Colon (tissue), 2 donors: ENCODE measurements around the gene OR52N4.
"Not testable (repeated sequence)": the region's sequence is repeated elsewhere in the genome, so short reads cannot be mapped to it uniquely, and the experiment has no call there.

Experiments
- FAIRE-seq: peaks from 2 replicates; lab custom pipeline; 2012; peaks lifted over from hg19 to GRCh38; lab: Jason Lieb, UNC
- donor health status: control.
- donor health status: control.

Gene OR52N4

GRCh38 chr11:5753943-5754342 lies at the start of gene OR52N4:
Gene OR52N4 (plus strand): TSS chr11:5754243. CDS start chr11:5754741, 498 bp downstream.
- FAIRE-seq = no peak

GRCh38 chr11:5705688-5706087 lies 48.4 kb upstream of the OR52N4 start:
- FAIRE-seq = no peak

- FAIRE-seq = no peak
Measured at GRCh38 chr11:5712507-5712906, 41.5 kb upstream of the OR52N4 start.

GRCh38 chr11:5713695-5714094 lies 40.3 kb upstream of the OR52N4 start:
- no peak for FAIRE-seq

- FAIRE-seq = not testable (repeated sequence)
Measured at GRCh38 chr11:5716518-5716917, 37.5 kb upstream of the OR52N4 start.

- FAIRE-seq = no peak
Measured at GRCh38 chr11:5719703-5720495, 34.1 kb upstream of the OR52N4 start.

- no peak for FAIRE-seq
Measured at GRCh38 chr11:5722622-5723021, 31.4 kb upstream of the OR52N4 start.

- no peak for FAIRE-seq
Measured at GRCh38 chr11:5726351-5726750, 27.7 kb upstream of the OR52N4 start.

- no peak for FAIRE-seq
Measured at GRCh38 chr11:5727691-5728090, 26.4 kb upstream of the OR52N4 start.

GRCh38 chr11:5736396-5736795 lies 17.6 kb upstream of the OR52N4 start, which contains the start of gene OR56B1:
Gene OR56B1 (plus strand): TSS chr11:5736448. CDS start chr11:5736517, 69 bp downstream.
- no peak for FAIRE-seq

GRCh38 chr11:5737091-5737490 lies 17.0 kb upstream of the OR52N4 start:
- FAIRE-seq = no peak

GRCh38 chr11:5737670-5738392 lies 16.2 kb upstream of the OR52N4 start:
- FAIRE-seq = no peak

- FAIRE-seq = no peak
Measured at GRCh38 chr11:5738431-5738830, 15.6 kb upstream of the OR52N4 start.

GRCh38 chr11:5746614-5747013 lies 7.4 kb upstream of the OR52N4 start:
- FAIRE-seq = no peak

GRCh38 chr11:5749836-5750235 lies 4.2 kb upstream of the OR52N4 start:
- no peak for FAIRE-seq

- no peak for FAIRE-seq
Measured at GRCh38 chr11:5767056-5767455, 13.0 kb downstream of the OR52N4 start.

- FAIRE-seq = no peak
Measured at GRCh38 chr11:5783255-5783654, 29.2 kb downstream of the OR52N4 start, which contains the start of gene OR52N5. Gene OR52N5 (minus strand): TSS chr11:5783355. CDS start chr11:5778634, 4,721 bp downstream.

- no peak for FAIRE-seq
Measured at GRCh38 chr11:5791165-5791564, 37.1 kb downstream of the OR52N4 start, which contains the start of gene OR52N1. Gene OR52N1 (minus strand): TSS chr11:5791265. CDS start chr11:5788816, 2,449 bp downstream.

- FAIRE-seq = no peak
Measured at GRCh38 chr11:5796541-5796940, 42.5 kb downstream of the OR52N4 start.

GRCh38 chr11:5803982-5804381 lies 49.9 kb downstream of the OR52N4 start:
- no peak for FAIRE-seq
